GM12878 (cell line): ENCODE data around the gene SSH2. TPM values are rescaled to one million over a fixed set of nuclear protein-coding genes. Genes with fewer than 3 reads are reported as not detected.

Source experiments
- BACH1 ChIP-seq: fragments of 450-650 bp; IDR thresholded peaks from 2 replicates; pipeline ENCODE4 v1.6.1; 2017; ENCODE audit warnings: mild to moderate bottlenecking, borderline replicate concordance
- BHLHE40 ChIP-seq, 2 experiments: fragments of 450-650 bp in 1 of 2; IDR thresholded peaks; 2 replicates each; pipeline ENCODE4 v1.6.1; 2011 to 2017; ENCODE audit warnings: low read depth in 2 of 2, borderline replicate concordance in 1 of 2, improper control_type of control experiment in 1 of 2, low read length in 1 of 2, mild to moderate bottlenecking in 1 of 2
- CHD1 ChIP-seq: IDR thresholded peaks from 2 replicates; pipeline ENCODE4 v1.6.1; 2012; ENCODE audit warnings: low read depth, low read length, improper control_type of control experiment
- CHD2 ChIP-seq: IDR thresholded peaks from 2 replicates; pipeline ENCODE4 v1.6.1; 2011; ENCODE audit warnings: low read depth, low read length, improper control_type of control experiment, borderline replicate concordance
- CREB1 ChIP-seq: IDR thresholded peaks from 2 replicates; pipeline ENCODE4 v1.6.1; 2012; ENCODE audit warnings: low read depth, mild to moderate bottlenecking, inconsistent platforms
- EP300 ChIP-seq, 2 experiments: fragments of 150-350 bp in 1 of 2; IDR thresholded peaks; 2 replicates each; pipeline ENCODE4 v1.6.1; 2011 to 2012; ENCODE audit warnings: low read depth in 2 of 2, low read length in 2 of 2, borderline replicate concordance in 1 of 2, improper control_type of control experiment in 1 of 2, inconsistent platforms in 1 of 2; ENCODE audit not compliant: control insufficient read depth in 1 of 2
- GATAD2B ChIP-seq: fragments of 450-650 bp; conservative IDR thresholded peaks from 2 replicates; pipeline ENCODE4 v1.6.1; 2017; ENCODE audit warnings: low read depth, mild to moderate bottlenecking, moderate library complexity
- IKZF1 ChIP-seq: fragments of 450-650 bp; conservative IDR thresholded peaks from 2 replicates; pipeline ENCODE4 v1.6.1; 2017; ENCODE audit warnings: antibody characterized with exemption, mild to moderate bottlenecking
- NFXL1 ChIP-seq: fragments of 450-650 bp; IDR thresholded peaks from 2 replicates; pipeline ENCODE4 v1.6.1; 2017; ENCODE audit warnings: antibody characterized with exemption, mild to moderate bottlenecking, borderline replicate concordance
- NR2C1 ChIP-seq: fragments of 450-650 bp; IDR thresholded peaks from 2 replicates; pipeline ENCODE4 v1.6.1; 2017; ENCODE audit warnings: antibody characterized with exemption, mild to moderate bottlenecking, moderate library complexity
- NR2F1 ChIP-seq: fragments of 450-650 bp; conservative IDR thresholded peaks from 2 replicates; pipeline ENCODE4 v1.6.1; 2017; ENCODE audit warnings: mild to moderate bottlenecking
- PAX5 ChIP-seq: IDR thresholded peaks from 2 replicates; pipeline ENCODE4 v1.6.1; 2011; ENCODE audit warnings: low read depth, low read length, borderline replicate concordance
- PAX8 ChIP-seq: fragments of 450-650 bp; IDR thresholded peaks from 2 replicates; pipeline ENCODE4 v1.6.1; 2017; ENCODE audit warnings: mild to moderate bottlenecking, moderate library complexity
- RB1 ChIP-seq: fragments of 450-650 bp; formaldehyde crosslinking; IDR thresholded peaks from 2 replicates; pipeline ENCODE4 v1.6.1; 2017; ENCODE audit warnings: mild to moderate bottlenecking, borderline replicate concordance
- RUNX3 ChIP-seq: IDR thresholded peaks from 2 replicates; pipeline ENCODE4 v1.6.1; 2012; ENCODE audit warnings: low read length, inconsistent platforms
- SIN3A ChIP-seq: IDR thresholded peaks from 2 replicates; pipeline ENCODE4 v1.6.1; 2012; ENCODE audit warnings: low read depth, low read length, improper control_type of control experiment
- SMARCA5 ChIP-seq: fragments of 450-650 bp; IDR thresholded peaks from 2 replicates; pipeline ENCODE4 v1.6.1; 2017; ENCODE audit warnings: mild to moderate bottlenecking
- SMC3 ChIP-seq: IDR thresholded peaks from 2 replicates; pipeline ENCODE4 v1.6.1; 2011; ENCODE audit warnings: low read length, improper control_type of control experiment, borderline replicate concordance
- SREBF2 ChIP-seq: IDR thresholded peaks from 2 replicates; pipeline ENCODE4 v1.6.1; 2012; ENCODE audit warnings: mild to moderate bottlenecking, low read length
- YY1 ChIP-seq: IDR thresholded peaks from 2 replicates; pipeline ENCODE4 v1.6.1; 2011; ENCODE audit warnings: low read depth, mild to moderate bottlenecking, low read length
- polyA plus RNA-seq, 11 experiments: library from polyadenylated mRNA; depleted of rRNA in 4 of 11; unstranded in 6 of 11; stranded (reverse) in 5 of 11; fragments of >200 nt; fragmentation: Nextera tagmentation in 4 of 11; fragmentation: Illumina TruSeq in 1 of 11; extraction: Ambion mirVana in 4 of 11; extraction: Trizol in 1 of 11; gene quantifications; 1 replicate in 1 of 11; 2 replicates in 10 of 11; pipeline versions ENCODE4 v1.2.1 to v1.2.3, GENCODE V29; 2011 to 2016; ENCODE audit warnings: inconsistent platforms in 2 of 11, missing spikeins in 2 of 11, low read depth in 1 of 11
- total RNA-seq, 4 experiments: library from RNA; depleted of rRNA in 3 of 4; stranded (reverse); fragments of >200 nt in 3 of 4; fragmentation: Illumina TruSeq in 1 of 4; extraction: Trizol in 1 of 4; gene quantifications; 2 replicates each; pipeline versions ENCODE4 v1.2.1 to v1.2.3, GENCODE V29; 2013 to 2021
- TF ChIP-seq, protein P1 (sequence below): fragments of 450-650 bp; IDR thresholded peaks from 2 replicates; pipeline ENCODE4 v1.6.1; 2017; ENCODE audit warnings: mild to moderate bottlenecking, moderate library complexity
- TF ChIP-seq, protein P2 (sequence below): fragments of 450-650 bp; IDR thresholded peaks from 2 replicates; pipeline ENCODE4 v1.6.1; 2018; ENCODE audit warnings: mild to moderate bottlenecking, low read depth, moderate library complexity; ENCODE audit not compliant: partially characterized antibody
- TF ChIP-seq, protein P3 (sequence below): IDR thresholded peaks from 2 replicates; pipeline ENCODE4 v1.6.1; 2012; ENCODE audit warnings: low read depth, low read length, improper control_type of control experiment

Gene SSH2
- total and polyA plus RNA-seq, 10 of the 15 experiments (the other 5 are each of a cell fraction or from before 2014, with no cell fraction given), result 9.3 to 65.9 (median 34.0) TPM

DNA sequence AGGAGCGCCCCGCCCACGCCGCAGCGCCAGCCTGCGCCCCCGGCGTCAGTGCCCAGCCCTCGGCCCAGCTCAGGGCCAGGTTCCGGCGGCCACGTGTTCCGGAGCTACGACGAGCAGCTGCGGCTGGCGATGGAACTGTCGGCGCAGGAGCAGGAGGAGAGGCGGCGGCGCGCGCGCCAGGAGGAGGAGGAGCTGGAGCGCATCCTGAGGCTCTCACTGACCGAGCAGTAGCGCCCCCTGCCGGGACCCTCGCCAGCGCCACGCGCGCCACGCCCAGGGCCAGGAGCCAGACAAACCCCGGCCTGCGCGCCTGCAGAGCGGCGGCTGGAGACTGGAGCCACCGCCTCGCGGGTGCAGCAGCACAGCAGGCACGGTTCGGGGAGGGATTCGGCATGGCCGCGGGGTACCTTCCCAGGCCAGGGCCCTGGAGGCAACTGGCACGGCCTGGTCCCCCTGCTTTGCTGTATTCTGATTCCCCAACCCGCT lies 316.6 kb downstream of the SSH2 start (continued):
- TF ChIP-seq, protein P1, sequence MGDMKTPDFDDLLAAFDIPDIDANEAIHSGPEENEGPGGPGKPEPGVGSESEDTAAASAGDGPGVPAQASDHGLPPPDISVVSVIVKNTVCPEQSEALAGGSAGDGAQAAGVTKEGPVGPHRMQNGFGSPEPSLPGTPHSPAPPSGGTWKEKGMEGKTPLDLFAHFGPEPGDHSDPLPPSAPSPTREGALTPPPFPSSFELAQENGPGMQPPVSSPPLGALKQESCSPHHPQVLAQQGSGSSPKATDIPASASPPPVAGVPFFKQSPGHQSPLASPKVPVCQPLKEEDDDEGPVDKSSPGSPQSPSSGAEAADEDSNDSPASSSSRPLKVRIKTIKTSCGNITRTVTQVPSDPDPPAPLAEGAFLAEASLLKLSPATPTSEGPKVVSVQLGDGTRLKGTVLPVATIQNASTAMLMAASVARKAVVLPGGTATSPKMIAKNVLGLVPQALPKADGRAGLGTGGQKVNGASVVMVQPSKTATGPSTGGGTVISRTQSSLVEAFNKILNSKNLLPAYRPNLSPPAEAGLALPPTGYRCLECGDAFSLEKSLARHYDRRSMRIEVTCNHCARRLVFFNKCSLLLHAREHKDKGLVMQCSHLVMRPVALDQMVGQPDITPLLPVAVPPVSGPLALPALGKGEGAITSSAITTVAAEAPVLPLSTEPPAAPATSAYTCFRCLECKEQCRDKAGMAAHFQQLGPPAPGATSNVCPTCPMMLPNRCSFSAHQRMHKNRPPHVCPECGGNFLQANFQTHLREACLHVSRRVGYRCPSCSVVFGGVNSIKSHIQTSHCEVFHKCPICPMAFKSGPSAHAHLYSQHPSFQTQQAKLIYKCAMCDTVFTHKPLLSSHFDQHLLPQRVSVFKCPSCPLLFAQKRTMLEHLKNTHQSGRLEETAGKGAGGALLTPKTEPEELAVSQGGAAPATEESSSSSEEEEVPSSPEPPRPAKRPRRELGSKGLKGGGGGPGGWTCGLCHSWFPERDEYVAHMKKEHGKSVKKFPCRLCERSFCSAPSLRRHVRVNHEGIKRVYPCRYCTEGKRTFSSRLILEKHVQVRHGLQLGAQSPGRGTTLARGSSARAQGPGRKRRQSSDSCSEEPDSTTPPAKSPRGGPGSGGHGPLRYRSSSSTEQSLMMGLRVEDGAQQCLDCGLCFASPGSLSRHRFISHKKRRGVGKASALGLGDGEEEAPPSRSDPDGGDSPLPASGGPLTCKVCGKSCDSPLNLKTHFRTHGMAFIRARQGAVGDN, result peak; percentile 68
- TF ChIP-seq GATAD2B (peak; percentile 44), CHD2 (0 out of 2 replicates have a peak, but pooled peaks have one; percentile 27), RUNX3 (no peak; the same call in 1 of the 2 replicates), BACH1 (no peak), SIN3A (peak; percentile 65; the same call in 1 of the 2 replicates), BHLHE40 (IDR thresholded peaks at IDR 0.05; ENCODE audit: borderline replicate concordance in 1 of 2, low read depth in 2 of 2, low read length in 1 of 2) (peak in 1 of 2 experiments; percentile 66; a peak in 2 of 4 replicates), NFXL1 (no peak), PAX5 (peak; percentile 82), CHD1 (no peak), NR2C1 (no peak), NR2F1 (peak; percentile 22; the same call in 1 of the 2 replicates), RB1 (peak; percentile 69; the same call in 1 of the 2 replicates), CREB1 (peak; percentile 52; the same call in 1 of the 2 replicates), EP300 (IDR thresholded peaks at IDR 0.05; ENCODE audit: borderline replicate concordance in 1 of 2, control insufficient read depth in 1 of 2, low read depth in 2 of 2, low read length in 2 of 2) (no peak), SMC3 (peak; percentile 66), IKZF1 (peak; percentile 62), SREBF2 (no peak), PAX8 (no peak), SMARCA5 (peak; percentile 79; the same call in 1 of the 2 replicates), YY1 (0 out of 2 replicates have a peak, but pooled peaks have one; percentile 46)
- TF ChIP-seq, protein P2, sequence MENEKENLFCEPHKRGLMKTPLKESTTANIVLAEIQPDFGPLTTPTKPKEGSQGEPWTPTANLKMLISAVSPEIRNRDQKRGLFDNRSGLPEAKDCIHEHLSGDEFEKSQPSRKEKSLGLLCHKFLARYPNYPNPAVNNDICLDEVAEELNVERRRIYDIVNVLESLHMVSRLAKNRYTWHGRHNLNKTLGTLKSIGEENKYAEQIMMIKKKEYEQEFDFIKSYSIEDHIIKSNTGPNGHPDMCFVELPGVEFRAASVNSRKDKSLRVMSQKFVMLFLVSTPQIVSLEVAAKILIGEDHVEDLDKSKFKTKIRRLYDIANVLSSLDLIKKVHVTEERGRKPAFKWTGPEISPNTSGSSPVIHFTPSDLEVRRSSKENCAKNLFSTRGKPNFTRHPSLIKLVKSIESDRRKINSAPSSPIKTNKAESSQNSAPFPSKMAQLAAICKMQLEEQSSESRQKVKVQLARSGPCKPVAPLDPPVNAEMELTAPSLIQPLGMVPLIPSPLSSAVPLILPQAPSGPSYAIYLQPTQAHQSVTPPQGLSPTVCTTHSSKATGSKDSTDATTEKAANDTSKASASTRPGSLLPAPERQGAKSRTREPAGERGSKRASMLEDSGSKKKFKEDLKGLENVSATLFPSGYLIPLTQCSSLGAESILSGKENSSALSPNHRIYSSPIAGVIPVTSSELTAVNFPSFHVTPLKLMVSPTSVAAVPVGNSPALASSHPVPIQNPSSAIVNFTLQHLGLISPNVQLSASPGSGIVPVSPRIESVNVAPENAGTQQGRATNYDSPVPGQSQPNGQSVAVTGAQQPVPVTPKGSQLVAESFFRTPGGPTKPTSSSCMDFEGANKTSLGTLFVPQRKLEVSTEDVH, result no peak
- TF ChIP-seq, protein P3, sequence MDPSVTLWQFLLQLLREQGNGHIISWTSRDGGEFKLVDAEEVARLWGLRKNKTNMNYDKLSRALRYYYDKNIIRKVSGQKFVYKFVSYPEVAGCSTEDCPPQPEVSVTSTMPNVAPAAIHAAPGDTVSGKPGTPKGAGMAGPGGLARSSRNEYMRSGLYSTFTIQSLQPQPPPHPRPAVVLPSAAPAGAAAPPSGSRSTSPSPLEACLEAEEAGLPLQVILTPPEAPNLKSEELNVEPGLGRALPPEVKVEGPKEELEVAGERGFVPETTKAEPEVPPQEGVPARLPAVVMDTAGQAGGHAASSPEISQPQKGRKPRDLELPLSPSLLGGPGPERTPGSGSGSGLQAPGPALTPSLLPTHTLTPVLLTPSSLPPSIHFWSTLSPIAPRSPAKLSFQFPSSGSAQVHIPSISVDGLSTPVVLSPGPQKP, result no peak
